ENCODE measurements around the gene TBX5. TPM values are rescaled to one million over a fixed set of nuclear protein-coding genes. Genes with fewer than 3 reads are reported as not detected.

The TBX5 gene
- total and polyA plus RNA-seq, 9 of the 15 experiments (the other 6 are each of a cell fraction or from before 2014, with no cell fraction given) = not detected

DNA sequence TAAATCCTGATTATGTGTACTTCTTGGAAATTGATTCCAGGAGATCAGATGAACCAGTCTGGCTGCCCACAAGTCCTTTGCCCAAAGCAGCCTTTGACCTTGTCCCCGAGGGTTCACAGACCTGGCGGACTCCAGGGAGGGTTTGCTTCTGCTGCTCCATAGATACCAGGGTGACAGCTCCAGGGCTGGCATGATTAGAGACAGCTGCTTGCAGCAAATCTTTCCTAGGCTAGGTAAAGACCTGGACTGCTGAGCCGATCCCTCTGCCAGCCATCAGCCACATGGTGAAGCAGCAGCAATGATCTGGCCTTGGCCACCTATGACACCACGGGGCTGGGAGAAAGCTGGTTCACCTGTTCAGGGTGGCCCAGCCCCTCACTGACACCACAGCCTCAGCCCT lies 10.1 kb upstream of the TBX5 start:
- Histone ChIP-seq H3K36me3 (ENCODE audit: control insufficient read depth, insufficient read depth, low read length) (no peaks in the 10 kb centered on the region), H3K27ac (ENCODE audit: extremely low read depth, low read depth, low read length) (no peak overlapping the region), H3K9ac (ENCODE audit: insufficient read depth in 1 of 2, low read depth in 2 of 2, low read length in 2 of 2) (no peak overlapping the region), H3K4me1 (replicated peaks in 1 of 2; ENCODE audit: control insufficient read depth in 2 of 2, insufficient read depth in 2 of 2, low read length in 2 of 2) (no peaks in the 10 kb centered on the region), H3K4me3 (no peak overlapping the region), H3K9me1 (ENCODE audit: control insufficient read depth, insufficient read depth, low read length) (no peaks in the 10 kb centered on the region), H3K79me2 (ENCODE audit: control insufficient read depth, insufficient read depth, low read length) (no peaks in the 10 kb centered on the region), H3K9me3 (replicated peaks; ENCODE audit: control insufficient read depth, insufficient read depth, low read depth, low read length) (no peaks in the 10 kb centered on the region), H3K4me2 (ENCODE audit: insufficient read depth, low read length) (no peak overlapping the region), H2AFZ (ENCODE audit: low read depth, low read length) (no peak overlapping the region), H4K20me1 (replicated peaks; ENCODE audit: control insufficient read depth, insufficient read depth, low read length) (no peaks in the 10 kb centered on the region; the same call in 1 of the 2 replicates), H3K27me3 (ENCODE audit: control insufficient read depth in 2 of 2, insufficient read depth in 2 of 2, low read length in 2 of 2) (peaks cover 18 to 63% of the 10 kb centered on the region in 2 experiments; a peak in 4 of 5 replicates)
- ATAC-seq (no peak), FAIRE-seq (no peak), DNase-seq (ENCODE audit: extremely low read depth in 1 of 4, low spot score in 3 of 4) (no peak)
- intact Hi-C loops (cut with micrococcal nuclease) = no loop called here
- in situ Hi-C loops (cut with MboI) = no loop called here
- no TSS peak for BruUV-seq (replicated peaks)
- 0% methylated on average over 4 of the region's 4 CpGs for WGBS (ENCODE audit: insufficient coverage, low coverage, missing lambda C conversion rate)
- CTCF ChIA-PET (ENCODE audit: low intra/inter-chr PET ratio) = no interaction called here
- POLR2A ChIA-PET = no interaction called here
- TF ChIP-seq SRF (CRISPR knock-in tag; IDR thresholded peaks at IDR 0.05) = no peak
- no peak for TF ChIP-seq ZNF77 (CRISPR knock-in tag; IDR thresholded peaks at IDR 0.05)
- no peak for TF ChIP-seq ZNF316 (IDR thresholded peaks at IDR 0.05)
- TF ChIP-seq KAT8 (IDR thresholded peaks at IDR 0.05; ENCODE audit: low read depth) = no peak
- TF ChIP-seq, protein P1, sequence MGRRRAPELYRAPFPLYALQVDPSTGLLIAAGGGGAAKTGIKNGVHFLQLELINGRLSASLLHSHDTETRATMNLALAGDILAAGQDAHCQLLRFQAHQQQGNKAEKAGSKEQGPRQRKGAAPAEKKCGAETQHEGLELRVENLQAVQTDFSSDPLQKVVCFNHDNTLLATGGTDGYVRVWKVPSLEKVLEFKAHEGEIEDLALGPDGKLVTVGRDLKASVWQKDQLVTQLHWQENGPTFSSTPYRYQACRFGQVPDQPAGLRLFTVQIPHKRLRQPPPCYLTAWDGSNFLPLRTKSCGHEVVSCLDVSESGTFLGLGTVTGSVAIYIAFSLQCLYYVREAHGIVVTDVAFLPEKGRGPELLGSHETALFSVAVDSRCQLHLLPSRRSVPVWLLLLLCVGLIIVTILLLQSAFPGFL (CRISPR knock-in tag; IDR thresholded peaks at IDR 0.05) = no peak
- TF ChIP-seq ZNF717 (CRISPR knock-in tag; IDR thresholded peaks at IDR 0.05) = no peak
- TF ChIP-seq, protein P2, sequence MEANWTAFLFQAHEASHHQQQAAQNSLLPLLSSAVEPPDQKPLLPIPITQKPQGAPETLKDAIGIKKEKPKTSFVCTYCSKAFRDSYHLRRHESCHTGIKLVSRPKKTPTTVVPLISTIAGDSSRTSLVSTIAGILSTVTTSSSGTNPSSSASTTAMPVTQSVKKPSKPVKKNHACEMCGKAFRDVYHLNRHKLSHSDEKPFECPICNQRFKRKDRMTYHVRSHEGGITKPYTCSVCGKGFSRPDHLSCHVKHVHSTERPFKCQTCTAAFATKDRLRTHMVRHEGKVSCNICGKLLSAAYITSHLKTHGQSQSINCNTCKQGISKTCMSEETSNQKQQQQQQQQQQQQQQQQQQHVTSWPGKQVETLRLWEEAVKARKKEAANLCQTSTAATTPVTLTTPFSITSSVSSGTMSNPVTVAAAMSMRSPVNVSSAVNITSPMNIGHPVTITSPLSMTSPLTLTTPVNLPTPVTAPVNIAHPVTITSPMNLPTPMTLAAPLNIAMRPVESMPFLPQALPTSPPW (CRISPR knock-in tag; IDR thresholded peaks at IDR 0.05) = no peak
- TF ChIP-seq, protein P3, sequence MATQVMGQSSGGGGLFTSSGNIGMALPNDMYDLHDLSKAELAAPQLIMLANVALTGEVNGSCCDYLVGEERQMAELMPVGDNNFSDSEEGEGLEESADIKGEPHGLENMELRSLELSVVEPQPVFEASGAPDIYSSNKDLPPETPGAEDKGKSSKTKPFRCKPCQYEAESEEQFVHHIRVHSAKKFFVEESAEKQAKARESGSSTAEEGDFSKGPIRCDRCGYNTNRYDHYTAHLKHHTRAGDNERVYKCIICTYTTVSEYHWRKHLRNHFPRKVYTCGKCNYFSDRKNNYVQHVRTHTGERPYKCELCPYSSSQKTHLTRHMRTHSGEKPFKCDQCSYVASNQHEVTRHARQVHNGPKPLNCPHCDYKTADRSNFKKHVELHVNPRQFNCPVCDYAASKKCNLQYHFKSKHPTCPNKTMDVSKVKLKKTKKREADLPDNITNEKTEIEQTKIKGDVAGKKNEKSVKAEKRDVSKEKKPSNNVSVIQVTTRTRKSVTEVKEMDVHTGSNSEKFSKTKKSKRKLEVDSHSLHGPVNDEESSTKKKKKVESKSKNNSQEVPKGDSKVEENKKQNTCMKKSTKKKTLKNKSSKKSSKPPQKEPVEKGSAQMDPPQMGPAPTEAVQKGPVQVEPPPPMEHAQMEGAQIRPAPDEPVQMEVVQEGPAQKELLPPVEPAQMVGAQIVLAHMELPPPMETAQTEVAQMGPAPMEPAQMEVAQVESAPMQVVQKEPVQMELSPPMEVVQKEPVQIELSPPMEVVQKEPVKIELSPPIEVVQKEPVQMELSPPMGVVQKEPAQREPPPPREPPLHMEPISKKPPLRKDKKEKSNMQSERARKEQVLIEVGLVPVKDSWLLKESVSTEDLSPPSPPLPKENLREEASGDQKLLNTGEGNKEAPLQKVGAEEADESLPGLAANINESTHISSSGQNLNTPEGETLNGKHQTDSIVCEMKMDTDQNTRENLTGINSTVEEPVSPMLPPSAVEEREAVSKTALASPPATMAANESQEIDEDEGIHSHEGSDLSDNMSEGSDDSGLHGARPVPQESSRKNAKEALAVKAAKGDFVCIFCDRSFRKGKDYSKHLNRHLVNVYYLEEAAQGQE (IDR thresholded peaks at IDR 0.05; ENCODE audit: borderline replicate concordance) = no peak
- TF ChIP-seq, protein P3 (CRISPR knock-in tag; IDR thresholded peaks at IDR 0.05; ENCODE audit: low read depth) = no peak
- TF ChIP-seq HSF4 (CRISPR knock-in tag; IDR thresholded peaks at IDR 0.05; ENCODE audit: borderline replicate concordance) = no peak
- TF ChIP-seq XRCC5 (IDR thresholded peaks at IDR 0.05; ENCODE audit: low read depth, low read length) = no peak
- no peak for TF ChIP-seq SPI1 (IDR thresholded peaks at IDR 0.05; ENCODE audit: borderline replicate concordance, low read depth, low read length)
- TF ChIP-seq ZNF830 (CRISPR knock-in tag; IDR thresholded peaks at IDR 0.05) = no peak
- no peak for TF ChIP-seq ZFP36 (IDR thresholded peaks at IDR 0.05; ENCODE audit: low read depth, low read length, partially characterized antibody)
- TF ChIP-seq DNMT1 (IDR thresholded peaks at IDR 0.05) = no peak
